Spleen (tissue), 11 donors: ENCODE data around the gene BNC2. TPM values are rescaled to one million over a fixed set of nuclear protein-coding genes. Genes with fewer than 3 reads are reported as not detected.

Experiments used
- DNase-seq: peaks from one replicate; pipeline ENCODE4 v3.0.0-alpha.2; 2020
- H3K27ac ChIP-seq, 8 donors: fragments of 200-600 bp; sonication (generic) in 7 of 8; 1 replicate in 4 of 8; 2 replicates in 4 of 8; pipeline versions ENCODE4 v1.5.0 to v1.8.0; 2016 to 2021; ENCODE audit warnings: inconsistent platforms in 4 of 8, mild to moderate bottlenecking in 4 of 8, moderate library complexity in 1 of 8
- H3K27me3 ChIP-seq, 7 donors: fragments of 200-600 bp; sonication (generic) in 6 of 7; replicated peaks in 1 of 7; 1 replicate in 4 of 7; 2 replicates in 3 of 7; pipeline versions ENCODE4 v1.5.0 to v1.8.0; 2016 to 2021; ENCODE audit warnings: inconsistent platforms in 3 of 7, mild to moderate bottlenecking in 1 of 7
- H3K36me3 ChIP-seq, 6 donors: fragments of 200-600 bp; sonication (generic) in 5 of 6; 1 replicate in 4 of 6; 2 replicates in 2 of 6; pipeline versions ENCODE4 v1.5.0 to v1.8.0; 2016 to 2021; ENCODE audit warnings: inconsistent platforms in 2 of 6
- H3K4me1 ChIP-seq, 6 donors: fragments of 200-600 bp; sonication (generic) in 5 of 6; 1 replicate in 3 of 6; 2 replicates in 3 of 6; pipeline versions ENCODE4 v1.5.0 to v1.8.0; 2016 to 2021; ENCODE audit warnings: inconsistent platforms in 3 of 6
- H3K4me3 ChIP-seq, 8 donors: fragments of 200-600 bp; sonication (generic) in 7 of 8; 1 replicate in 4 of 8; 2 replicates in 4 of 8; pipeline versions ENCODE4 v1.5.0 to v1.8.0; 2016 to 2021; ENCODE audit warnings: inconsistent platforms in 4 of 8, mild to moderate bottlenecking in 4 of 8, moderate library complexity in 2 of 8
- H3K9me3 ChIP-seq, 8 donors: fragments of 200-600 bp; sonication (generic) in 7 of 8; 1 replicate in 4 of 8; 2 replicates in 4 of 8; pipeline versions ENCODE4 v1.5.0 to v1.8.0; 2016 to 2021; ENCODE audit warnings: inconsistent platforms in 4 of 8
- POLR2A ChIP-seq, 3 donors: fragments of 450-650 bp; IDR thresholded peaks; one replicate each; pipeline ENCODE4 v1.5.1; 2017; ENCODE audit warnings: antibody characterized with exemption in 3 of 3, mild to moderate bottlenecking in 1 of 3
- POLR2AphosphoS5 ChIP-seq, 3 donors: sonication (generic); formaldehyde crosslinking; IDR thresholded peaks; one replicate each; pipeline ENCODE4 v1.5.1; 2017; ENCODE audit warnings: antibody characterized with exemption in 3 of 3
- WGBS, 5 donors: extraction: QIAGEN DNeasy Blood & Tissue Kit in 3 of 5; methylation state at CpG; one replicate each; pipeline versions ENCODE4 v1.1.5 to v1.1.7; 2013 to 2018; 5-methylcytosine and 5-hydroxymethylcytosine counted together
- intact Hi-C: fragments of 100-400 bp; cut with DNase I; formaldehyde crosslinking; loops from one replicate; pipeline ENCODE4 v1.15.0; 2023; ENCODE audit warnings: low total_unique reads
- polyA plus RNA-seq, 3 donors: library from polyadenylated mRNA; stranded (reverse); fragments of 200-250 nt; gene quantifications; one replicate each; pipeline ENCODE4 v1.2.1, GENCODE V29; 2013
- total RNA-seq, 7 donors: library from RNA; depleted of rRNA in 3 of 7; stranded (reverse); fragments of >200 nt in 3 of 7; fragmentation: NEBNext Ultra II Directional in 4 of 7; extraction: Animal tissue kit (Norgen Biotek cat#: 25700) in 4 of 7; gene quantifications; one replicate each; pipeline versions ENCODE4 v1.1.0 to v1.2.1, GENCODE V29; 2016 to 2021
- TF ChIP-seq, protein P1 (sequence below), 11 experiments: fragments of 200-600 bp in 7 of 11; fragments of 450-650 bp in 4 of 11; sonication (generic) in 4 of 11; IDR thresholded peaks in 8 of 11; conservative IDR thresholded peaks in 3 of 11; 1 replicate in 7 of 11; 2 replicates in 4 of 11; pipeline versions ENCODE4 v1.4.0 to v1.8.0; 2016 to 2021; ENCODE audit warnings: antibody characterized with exemption in 11 of 11, inconsistent platforms in 4 of 11, mild to moderate bottlenecking in 1 of 11
- donor health status: healthy with polysubstance abuse.
- donor health status: DM: no; HTN: no; CAD: no; lungs with moderate emphysema.
- donor health status: DM: no; HTN: no; CAD: no.
- donor health status: Bipolar disorder and iron deficiency.
- donor health status: healthy.
- donor health status: DM: no; HTN: no; CAD: no.
- donor health status: DM: yes; HTN: yes; CAD: no.

BNC2 gene
- total and polyA plus RNA-seq, 10 donors: 0.07 to 4.3 (median 1.3) TPM

DNA sequence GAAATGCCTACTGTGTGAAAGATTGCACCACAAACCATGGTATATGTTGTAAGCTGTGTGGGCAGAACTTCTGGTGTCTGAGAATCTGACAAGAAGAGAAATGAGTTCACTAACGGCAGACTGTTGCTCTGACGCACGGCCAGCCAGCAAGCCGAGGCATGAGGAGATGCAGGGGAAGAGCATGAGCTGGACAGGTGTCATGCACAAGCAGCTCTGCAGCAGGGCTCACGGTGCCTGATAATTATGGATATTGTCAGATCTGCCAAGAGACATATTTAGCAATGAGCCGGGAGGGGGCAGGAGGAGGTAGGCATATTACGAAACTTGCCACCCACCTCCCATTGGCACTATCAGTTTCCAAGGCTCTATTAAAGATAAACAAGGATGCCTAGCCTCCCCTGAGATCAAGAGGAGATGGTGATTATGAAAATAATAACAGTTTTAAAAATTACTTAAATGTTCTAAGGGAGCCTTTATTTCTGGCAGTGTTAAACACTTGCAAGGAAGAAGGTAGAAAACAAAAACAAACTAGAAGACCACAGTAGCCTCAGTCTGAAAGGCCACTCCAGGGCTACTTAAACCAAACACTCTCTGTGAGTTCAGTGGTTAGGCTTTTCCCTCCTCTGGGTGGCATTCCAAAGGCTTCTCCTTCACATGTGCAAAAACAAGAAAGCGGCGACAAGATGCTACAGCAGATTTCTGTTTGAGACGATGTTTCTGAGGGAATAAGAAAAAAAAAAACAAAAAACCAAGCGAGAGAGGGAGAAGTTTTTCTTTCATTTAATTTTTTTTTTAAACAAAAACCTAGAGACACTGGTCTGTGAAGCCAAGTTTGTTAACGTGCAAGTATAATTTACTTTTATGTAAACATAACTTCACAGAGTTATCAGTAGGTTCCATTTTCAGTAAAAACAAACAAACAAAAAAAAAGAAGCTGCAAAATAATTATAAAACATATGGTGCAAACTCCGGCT lies 339.5 kb downstream of the BNC2 start:
- WGBS, 5 donors: 80 to 92% (median 82%) methylated on average over 13 of the region's 13 CpGs
- no peaks in the 10 kb centered on the region for H3K4me1 ChIP-seq
- TF ChIP-seq POLR2A (IDR thresholded peaks at IDR 0.05): no peak
- TF ChIP-seq, protein P1, sequence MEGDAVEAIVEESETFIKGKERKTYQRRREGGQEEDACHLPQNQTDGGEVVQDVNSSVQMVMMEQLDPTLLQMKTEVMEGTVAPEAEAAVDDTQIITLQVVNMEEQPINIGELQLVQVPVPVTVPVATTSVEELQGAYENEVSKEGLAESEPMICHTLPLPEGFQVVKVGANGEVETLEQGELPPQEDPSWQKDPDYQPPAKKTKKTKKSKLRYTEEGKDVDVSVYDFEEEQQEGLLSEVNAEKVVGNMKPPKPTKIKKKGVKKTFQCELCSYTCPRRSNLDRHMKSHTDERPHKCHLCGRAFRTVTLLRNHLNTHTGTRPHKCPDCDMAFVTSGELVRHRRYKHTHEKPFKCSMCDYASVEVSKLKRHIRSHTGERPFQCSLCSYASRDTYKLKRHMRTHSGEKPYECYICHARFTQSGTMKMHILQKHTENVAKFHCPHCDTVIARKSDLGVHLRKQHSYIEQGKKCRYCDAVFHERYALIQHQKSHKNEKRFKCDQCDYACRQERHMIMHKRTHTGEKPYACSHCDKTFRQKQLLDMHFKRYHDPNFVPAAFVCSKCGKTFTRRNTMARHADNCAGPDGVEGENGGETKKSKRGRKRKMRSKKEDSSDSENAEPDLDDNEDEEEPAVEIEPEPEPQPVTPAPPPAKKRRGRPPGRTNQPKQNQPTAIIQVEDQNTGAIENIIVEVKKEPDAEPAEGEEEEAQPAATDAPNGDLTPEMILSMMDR (IDR thresholded peaks at IDR 0.05 in 8 of 11, conservative IDR thresholded peaks at IDR 0.05 in 3 of 11): no peak
- TF ChIP-seq POLR2AphosphoS5 (IDR thresholded peaks at IDR 0.05): no peak
- no peaks in the 10 kb centered on the region for H3K9me3 ChIP-seq
- no peaks in the 10 kb centered on the region for H3K36me3 ChIP-seq
- no peaks in the 10 kb centered on the region for H3K27me3 ChIP-seq
- no peak overlapping the region for H3K27ac ChIP-seq
- no peak for DNase-seq
- intact Hi-C loops: no loop called here
- no peak overlapping the region for H3K4me3 ChIP-seq

DNA sequence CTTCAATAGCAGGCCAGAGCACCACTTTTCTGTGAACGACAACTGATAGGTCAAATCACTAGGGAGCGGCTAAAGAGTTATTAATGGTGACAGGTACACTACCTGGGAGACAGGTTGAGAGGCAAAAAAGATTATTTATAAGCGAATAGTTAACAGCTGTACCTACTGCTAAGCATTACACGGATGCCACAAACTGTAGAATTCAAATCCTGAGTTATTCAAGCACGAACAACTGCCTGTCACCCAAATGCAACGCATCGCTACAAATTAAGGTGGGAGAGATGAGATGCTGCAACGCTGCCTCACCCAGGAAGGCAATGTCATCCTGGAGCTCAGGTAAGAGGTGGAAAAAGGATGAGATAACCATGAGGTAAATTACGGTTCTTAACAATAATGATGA lies 342.9 kb downstream of the BNC2 start:
- Histone ChIP-seq H3K36me3 (no peaks in the 10 kb centered on the region), H3K9me3 (no peaks in the 10 kb centered on the region), H3K4me1 (peaks cover 0 to 2% (median 0%) of the 10 kb centered on the region in 6 donors), H3K27me3 (no peaks in the 10 kb centered on the region), H3K4me3 (no peak overlapping the region), H3K27ac (no peak overlapping the region)
- intact Hi-C loops: no loop called here
- DNase-seq: no peak
- TF ChIP-seq, protein P1 (IDR thresholded peaks at IDR 0.05 in 8 of 11, conservative IDR thresholded peaks at IDR 0.05 in 3 of 11): no peak
- TF ChIP-seq POLR2A (IDR thresholded peaks at IDR 0.05) (no peak), POLR2AphosphoS5 (IDR thresholded peaks at IDR 0.05) (no peak)
- 86 to 95% (median 92%) methylated on average over 9 of the region's 9 CpGs for WGBS, 5 donors

DNA sequence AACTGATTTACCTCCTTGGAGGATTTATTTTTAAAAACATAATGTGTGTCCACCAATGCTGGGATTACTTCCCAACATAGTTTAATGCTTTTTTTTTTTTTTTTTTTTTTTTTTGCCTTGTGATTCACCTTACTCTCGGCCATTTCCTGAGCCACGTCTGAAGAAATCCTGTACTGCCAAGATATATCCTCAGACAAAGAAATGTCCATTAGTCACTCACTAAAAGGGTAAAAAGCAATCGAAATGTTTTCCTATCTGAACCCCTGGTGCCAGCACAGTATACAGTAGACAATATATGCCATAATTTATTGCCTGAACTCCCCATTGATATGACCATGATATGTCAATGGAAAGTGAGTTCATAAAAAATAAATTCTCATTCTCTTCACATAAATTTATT lies 344.1 kb downstream of the BNC2 start:
- intact Hi-C loops: no loop called here
- no peaks in the 10 kb centered on the region for H3K9me3 ChIP-seq
- H3K27ac ChIP-seq: no peak overlapping the region
- TF ChIP-seq POLR2AphosphoS5 (IDR thresholded peaks at IDR 0.05): no peak
- TF ChIP-seq, protein P1 (IDR thresholded peaks at IDR 0.05 in 8 of 11, conservative IDR thresholded peaks at IDR 0.05 in 3 of 11): no peak
- no peak for TF ChIP-seq POLR2A (IDR thresholded peaks at IDR 0.05)
- H3K27me3 ChIP-seq: no peaks in the 10 kb centered on the region
- peaks cover 0 to 14% (median 2%) of the 10 kb centered on the region in 6 donors for H3K4me1 ChIP-seq
- 65 to 84% (median 73%) methylated on average over 3 of the region's 3 CpGs for WGBS, 5 donors
- DNase-seq: no peak
- H3K4me3 ChIP-seq: no peak overlapping the region
- no peaks in the 10 kb centered on the region for H3K36me3 ChIP-seq

DNA sequence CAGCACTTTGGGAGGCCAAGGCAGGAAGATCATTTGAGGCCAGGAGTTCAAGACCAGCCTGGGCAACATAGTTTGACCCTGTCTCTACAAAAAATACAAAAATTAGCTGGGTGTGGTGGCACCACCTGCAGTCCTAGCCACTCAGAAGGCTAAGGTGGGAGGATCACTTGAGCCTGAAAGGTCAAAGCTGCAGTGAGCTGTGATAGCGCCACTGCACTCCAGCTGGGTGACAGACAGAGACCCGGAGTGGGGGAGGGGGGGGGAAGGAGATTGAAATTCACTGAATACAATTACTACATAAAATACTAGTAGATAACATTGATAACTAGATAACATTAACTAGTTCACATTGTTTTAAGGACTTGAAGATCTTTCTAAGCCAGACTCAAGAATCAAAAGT lies 345.6 kb downstream of the BNC2 start:
- 86 to 96% (median 89%) methylated on average over 2 of the region's 2 CpGs for WGBS, 5 donors
- H3K27ac ChIP-seq: no peak overlapping the region
- no peaks in the 10 kb centered on the region for H3K9me3 ChIP-seq
- no peak overlapping the region for H3K4me3 ChIP-seq
- TF ChIP-seq, protein P1 (IDR thresholded peaks at IDR 0.05 in 8 of 11, conservative IDR thresholded peaks at IDR 0.05 in 3 of 11): no peak
- TF ChIP-seq POLR2A (IDR thresholded peaks at IDR 0.05) (no peak), POLR2AphosphoS5 (IDR thresholded peaks at IDR 0.05) (no peak)
- no peaks in the 10 kb centered on the region for H3K27me3 ChIP-seq
- intact Hi-C loops: no loop called here
- no peaks in the 10 kb centered on the region for H3K36me3 ChIP-seq
- peaks cover 0 to 15% (median 2%) of the 10 kb centered on the region in 6 donors for H3K4me1 ChIP-seq
- DNase-seq: no peak
